AG10803 (cell line): ENCODE measurements around the gene TMEM131L.
"Not testable (repeated sequence)": the region's sequence is repeated elsewhere in the genome, so short reads cannot be mapped to it uniquely, and the experiment has no call there.

ENCODE experiments used
- DNase-seq: peaks from one replicate; pipeline ENCODE4 v3.0.0; 2010; ENCODE audit warnings: low read depth
- H3K4me3 ChIP-seq: 2 replicates; pipeline ENCODE4 v1.5.1; 2011; ENCODE audit warnings: mild to moderate bottlenecking, low read length, control low read depth
- TF ChIP-seq, protein P1 (sequence below): conservative IDR thresholded peaks from 2 replicates; pipeline ENCODE4 v1.5.1; 2011; ENCODE audit warnings: mild to moderate bottlenecking, low read length, control low read depth, inconsistent platforms

Gene TMEM131L

DNA sequence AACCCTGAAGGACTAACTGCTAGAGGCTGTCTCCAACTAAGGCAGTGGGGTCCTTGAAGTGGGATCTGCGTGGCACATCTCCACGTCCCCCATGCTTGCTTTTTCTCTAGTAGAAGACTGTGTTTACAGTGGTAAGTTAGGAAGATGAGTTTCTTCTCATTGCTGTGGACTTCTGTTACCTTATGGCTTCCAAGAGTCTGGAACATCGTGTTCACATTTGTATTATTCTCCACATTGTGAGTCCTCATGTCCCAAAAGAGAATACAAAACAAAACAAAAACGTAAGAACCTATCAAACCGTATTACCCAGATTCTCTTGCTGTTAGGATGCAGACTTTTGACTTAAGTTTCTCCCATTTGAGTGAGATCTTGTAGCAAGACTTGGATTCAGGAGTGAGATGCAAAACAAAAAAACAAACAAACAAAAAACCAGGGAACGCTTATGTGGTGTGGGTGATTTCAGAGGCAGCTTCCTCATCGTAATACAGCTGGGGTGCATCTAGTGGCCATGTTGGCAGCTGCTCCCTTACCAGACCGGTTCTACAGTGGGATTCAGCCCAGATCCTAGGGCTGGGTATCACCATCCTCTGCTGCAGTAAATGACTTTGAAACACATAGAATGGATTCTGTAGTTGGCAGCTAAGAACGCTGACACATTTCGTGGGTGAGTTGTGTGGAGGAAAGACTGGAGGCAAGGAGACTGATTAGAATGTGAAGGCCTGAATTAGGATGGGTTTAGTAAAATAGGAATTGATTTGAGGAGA is 41.3 kb downstream of the TMEM131L start:
- H3K4me3 ChIP-seq, result no peak overlapping the region
- DNase-seq, result no peak
- TF ChIP-seq, protein P1, sequence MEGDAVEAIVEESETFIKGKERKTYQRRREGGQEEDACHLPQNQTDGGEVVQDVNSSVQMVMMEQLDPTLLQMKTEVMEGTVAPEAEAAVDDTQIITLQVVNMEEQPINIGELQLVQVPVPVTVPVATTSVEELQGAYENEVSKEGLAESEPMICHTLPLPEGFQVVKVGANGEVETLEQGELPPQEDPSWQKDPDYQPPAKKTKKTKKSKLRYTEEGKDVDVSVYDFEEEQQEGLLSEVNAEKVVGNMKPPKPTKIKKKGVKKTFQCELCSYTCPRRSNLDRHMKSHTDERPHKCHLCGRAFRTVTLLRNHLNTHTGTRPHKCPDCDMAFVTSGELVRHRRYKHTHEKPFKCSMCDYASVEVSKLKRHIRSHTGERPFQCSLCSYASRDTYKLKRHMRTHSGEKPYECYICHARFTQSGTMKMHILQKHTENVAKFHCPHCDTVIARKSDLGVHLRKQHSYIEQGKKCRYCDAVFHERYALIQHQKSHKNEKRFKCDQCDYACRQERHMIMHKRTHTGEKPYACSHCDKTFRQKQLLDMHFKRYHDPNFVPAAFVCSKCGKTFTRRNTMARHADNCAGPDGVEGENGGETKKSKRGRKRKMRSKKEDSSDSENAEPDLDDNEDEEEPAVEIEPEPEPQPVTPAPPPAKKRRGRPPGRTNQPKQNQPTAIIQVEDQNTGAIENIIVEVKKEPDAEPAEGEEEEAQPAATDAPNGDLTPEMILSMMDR, result no peak

DNA sequence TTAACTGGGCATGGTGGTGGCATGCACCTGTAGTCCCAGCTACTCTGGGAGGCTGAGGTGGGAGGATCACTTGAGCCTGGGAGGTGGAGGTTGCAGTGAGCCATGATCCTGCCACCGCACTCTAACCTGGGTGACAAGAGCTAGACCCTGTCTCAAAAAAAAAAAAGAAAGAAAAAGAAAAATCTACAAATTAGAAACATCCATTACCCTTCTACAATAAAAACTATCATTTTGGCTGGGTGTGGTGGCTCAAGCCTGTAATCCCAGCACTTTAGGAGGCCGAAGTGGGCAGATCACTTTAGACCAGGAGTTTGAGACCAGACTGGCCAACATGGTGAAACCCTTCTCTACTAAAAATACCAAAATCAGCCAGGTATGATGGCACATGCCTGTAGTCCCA is 43.1 kb downstream of the TMEM131L start:
- H3K4me3 ChIP-seq, DNase-seq: not testable (repeated sequence)

DNA sequence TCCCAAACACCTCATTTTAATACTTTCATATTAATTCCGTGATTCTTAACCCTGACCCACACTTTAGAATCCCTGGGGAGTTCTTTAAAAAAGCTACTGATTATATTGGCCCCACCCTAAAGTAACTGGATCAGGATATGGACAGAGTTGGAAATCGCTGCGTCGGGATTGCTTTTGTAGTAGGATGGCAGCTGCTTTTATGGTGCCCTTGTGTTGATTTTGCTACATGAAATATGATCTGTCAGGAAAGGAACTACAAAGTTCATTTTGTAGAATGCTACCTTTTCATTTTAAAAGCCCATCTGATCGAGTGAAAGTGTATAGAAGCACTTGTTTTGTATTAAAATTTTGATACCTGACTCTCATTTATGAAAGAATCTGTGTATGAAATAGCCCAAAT is 43.6 kb downstream of the TMEM131L start:
- TF ChIP-seq, protein P1, result no peak
- no peak overlapping the region for H3K4me3 ChIP-seq
- DNase-seq, result no peak

DNA sequence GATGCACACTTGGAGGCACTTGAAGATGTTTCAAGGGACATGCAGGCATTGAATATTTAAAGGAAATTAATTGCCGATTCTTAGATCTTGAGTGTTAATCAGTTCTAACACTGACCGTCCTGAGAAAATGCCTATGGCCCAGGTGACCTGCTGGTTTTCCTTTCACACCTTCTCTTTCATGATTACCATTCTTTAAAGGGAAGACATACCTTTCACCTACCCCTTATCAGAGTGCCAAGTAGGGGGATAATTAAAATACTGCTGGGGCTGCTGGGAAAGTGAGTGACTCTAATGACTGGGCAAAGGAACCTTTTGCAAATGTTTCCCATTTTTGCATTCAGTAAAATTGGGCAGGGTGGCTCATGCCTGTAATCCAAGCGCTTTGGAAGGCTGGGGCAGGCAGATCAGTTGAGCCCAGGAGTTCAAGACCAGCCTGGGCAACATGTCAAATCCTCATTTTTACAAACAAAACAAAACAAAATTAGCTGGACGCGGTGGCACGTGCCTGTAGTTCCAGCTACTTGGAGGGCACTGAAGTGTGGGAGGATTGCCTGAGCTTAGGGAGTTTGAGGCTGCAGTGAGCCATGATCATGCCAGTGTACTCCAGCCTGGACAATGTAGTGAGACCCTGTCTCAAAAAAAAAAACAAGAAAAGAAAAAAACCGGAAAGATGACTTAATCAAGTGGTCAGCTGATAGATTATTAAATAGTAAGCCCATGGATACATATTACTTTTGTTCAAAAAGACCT is 44.3 kb downstream of the TMEM131L start:
- DNase-seq, result no peak
- TF ChIP-seq, protein P1, result no peak
- H3K4me3 ChIP-seq, result no peak overlapping the region

DNA sequence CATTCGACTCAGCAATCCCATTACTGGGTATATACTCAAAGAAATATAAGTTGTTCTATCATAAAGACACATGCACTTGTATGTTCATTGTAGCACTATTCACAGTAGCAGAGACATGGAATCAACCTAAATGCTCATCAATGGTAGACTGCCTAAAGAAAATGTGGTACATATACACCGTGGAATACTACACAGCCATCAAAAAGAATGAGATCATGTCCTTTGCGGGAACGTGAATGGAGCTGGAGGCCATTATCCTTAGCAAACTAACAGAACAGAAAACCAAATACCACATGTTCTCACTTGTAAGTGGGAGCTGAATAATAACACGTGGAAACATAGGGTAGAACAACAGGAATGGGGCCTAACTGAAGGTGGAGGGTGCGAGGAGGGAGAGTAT is 44.9 kb downstream of the TMEM131L start:
- TF ChIP-seq, protein P1, result no peak
- DNase-seq, result no peak
- no peak overlapping the region for H3K4me3 ChIP-seq

DNA sequence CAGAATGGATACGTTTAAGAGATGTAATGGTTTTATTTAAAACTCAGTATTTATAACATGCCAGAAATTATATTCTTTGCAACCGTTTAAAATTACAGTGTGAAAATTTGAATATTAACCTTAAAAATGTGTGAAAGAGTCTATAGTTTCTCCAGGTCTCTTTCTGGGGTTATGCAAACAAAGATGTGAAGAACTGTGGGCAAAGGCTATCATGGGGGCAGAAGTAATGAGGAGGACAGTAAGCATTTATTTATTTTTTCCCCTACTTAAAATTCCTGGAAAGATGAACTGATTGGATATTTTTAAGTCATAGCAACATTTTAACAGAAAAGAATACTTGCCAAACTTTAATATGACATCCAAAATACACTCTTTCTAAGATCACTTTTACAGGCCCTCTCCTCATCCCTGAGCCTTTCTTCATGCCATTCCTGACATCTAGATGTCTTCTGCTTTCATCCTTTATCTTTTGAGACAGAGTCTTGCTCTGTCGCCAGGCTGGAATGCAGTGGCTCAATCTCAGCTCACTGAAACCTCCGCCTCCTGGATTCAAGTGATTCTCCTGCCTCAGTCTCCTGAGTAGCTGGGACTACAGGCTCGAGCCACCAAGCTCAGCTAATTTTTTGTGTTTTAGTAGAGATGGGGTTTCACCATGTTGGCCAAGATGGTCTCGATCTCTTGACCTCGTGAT is 46.1 kb downstream of the TMEM131L start:
- no peak for DNase-seq
- H3K4me3 ChIP-seq, result no peak overlapping the region
- TF ChIP-seq, protein P1, result no peak

DNA sequence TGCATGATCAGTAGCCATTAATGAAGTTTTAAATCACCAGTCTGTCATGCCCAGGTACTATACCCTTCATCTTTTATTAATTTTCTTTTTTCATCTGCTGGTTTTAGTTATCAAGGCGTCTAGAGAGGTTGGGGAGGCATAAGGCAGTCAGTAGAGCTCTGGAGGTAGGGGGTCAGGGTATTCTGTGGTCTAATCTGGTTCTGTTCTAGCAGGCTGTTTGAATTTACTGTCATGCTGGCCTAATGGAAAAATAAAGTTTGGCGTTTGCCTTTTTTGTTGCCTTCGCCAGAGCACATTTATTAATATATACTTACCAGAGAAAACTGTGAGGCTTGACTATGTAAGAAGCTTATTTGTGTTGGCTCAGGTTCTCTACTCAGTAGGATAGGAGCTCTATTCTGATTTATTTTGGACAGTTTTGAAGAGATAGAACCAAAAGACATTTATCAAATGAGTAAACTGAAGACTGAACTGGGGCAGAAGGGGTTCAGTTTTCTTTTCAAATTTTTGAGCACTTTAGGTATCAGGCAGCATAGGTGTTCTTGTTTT is 46.9 kb downstream of the TMEM131L start:
- H3K4me3 ChIP-seq, result no peak overlapping the region
- TF ChIP-seq, protein P1, result no peak
- DNase-seq, result no peak
